PC-9 (cell line): ENCODE measurements around the gene TMEM109. TPM values are rescaled to one million over a fixed set of nuclear protein-coding genes. Genes with fewer than 3 reads are reported as not detected.

Experiments used
- BruUV-seq: library from RNA; stranded (reverse); fragments of 400-500 nt; replicated peaks from 2 replicates; lab custom pipeline; 2021; lab: Mats Ljungman, UMichigan
- CTCF ChIA-PET: fragments of 300-600 bp; sonication (Branson Sonifier 250); formaldehyde crosslinking; loops from one replicate; lab custom pipeline; 2022; ENCODE audit warnings: antibody characterized with exemption; lab: Charles Lee
- POLR2A ChIA-PET: fragments of 300-600 bp; sonication (Branson Sonifier 250); formaldehyde crosslinking; loops from one replicate; lab custom pipeline; 2022; ENCODE audit warnings: antibody characterized with exemption; ENCODE audit not compliant: unreplicated experiment; lab: Charles Lee
- DNase-seq, 2 experiments: peaks; one replicate each; pipeline versions ENCODE4 v3.0.0 to v3.0.0-alpha.2; 2015 to 2022; ENCODE audit warnings: mixed read lengths in 1 of 2
- H2AFZ ChIP-seq: fragments of 200-600 bp; sonication (generic); 2 replicates; pipeline ENCODE4 v1.8.1; 2017; ENCODE audit warnings: antibody characterized with exemption
- H3F3A ChIP-seq: fragments of 200-600 bp; sonication (generic); 2 replicates; pipeline ENCODE4 v1.8.1; 2017; ENCODE audit warnings: antibody characterized with exemption, mild to moderate bottlenecking, low read depth; ENCODE audit not compliant: insufficient read depth
- H3K27ac ChIP-seq: fragments of 200-600 bp; sonication (generic); 2 replicates; pipeline ENCODE4 v1.6.1; 2016; ENCODE audit warnings: mixed run types
- H3K27me3 ChIP-seq: fragments of 200-600 bp; sonication (generic); 2 replicates; pipeline ENCODE4 v1.6.1; 2016; ENCODE audit warnings: low read depth, mixed run types; ENCODE audit not compliant: insufficient read depth
- H3K36me3 ChIP-seq: fragments of 200-600 bp; sonication (generic); 2 replicates; pipeline ENCODE4 v1.6.1; 2016; ENCODE audit warnings: low read depth, mixed run types
- H3K4me1 ChIP-seq: fragments of 200-600 bp; sonication (generic); replicated peaks from 2 replicates; pipeline ENCODE4 v1.6.1; 2016; ENCODE audit warnings: mixed run types; ENCODE audit not compliant: insufficient read depth
- H3K4me2 ChIP-seq: fragments of 200-600 bp; sonication (generic); 2 replicates; pipeline ENCODE4 v1.6.1; 2017; ENCODE audit warnings: mixed run types
- H3K4me3 ChIP-seq: fragments of 200-600 bp; sonication (generic); 2 replicates; pipeline ENCODE4 v1.6.1; 2016; ENCODE audit warnings: mixed run types
- H3K79me2 ChIP-seq: fragments of 200-600 bp; sonication (generic); 2 replicates; pipeline ENCODE4 v1.6.1; 2017; ENCODE audit warnings: low read depth, mixed run types
- H3K9me2 ChIP-seq: fragments of 200-600 bp; sonication (generic); 2 replicates; pipeline ENCODE4 v1.8.1; 2017; ENCODE audit warnings: mild to moderate bottlenecking; ENCODE audit not compliant: insufficient read depth
- H3K9me3 ChIP-seq: fragments of 200-600 bp; sonication (generic); 2 replicates; pipeline ENCODE4 v1.8.1; 2016; ENCODE audit warnings: low read depth; ENCODE audit not compliant: insufficient read depth
- H4K20me1 ChIP-seq: fragments of 200-600 bp; sonication (generic); 2 replicates; pipeline ENCODE4 v1.8.1; 2017; ENCODE audit not compliant: insufficient read depth
- EZH2 ChIP-seq: fragments of 200-600 bp; sonication (generic); IDR thresholded peaks from 2 replicates; pipeline ENCODE4 v1.8.0; 2017; ENCODE audit warnings: antibody characterized with exemption, low read depth
- intact Hi-C: fragments of 100-400 bp; cut with micrococcal nuclease; formaldehyde crosslinking; loops from one replicate; pipeline ENCODE4 v1.10.0; 2022; ENCODE audit not compliant: unreplicated experiment
- total RNA-seq: library from RNA; stranded (reverse); gene quantifications from 2 replicates; pipeline ENCODE4 v1.2.3, GENCODE V29; 2021
- TF ChIP-seq, protein P1 (sequence below): fragments of 200-600 bp; sonication (generic); conservative IDR thresholded peaks from 2 replicates; pipeline ENCODE4 v1.6.1; 2017; ENCODE audit warnings: mixed run types, antibody characterized with exemption, mild to moderate bottlenecking, moderate library complexity

Gene TMEM109
- total RNA-seq, 1 experiment from 2014 or later = 105 TPM

DNA sequence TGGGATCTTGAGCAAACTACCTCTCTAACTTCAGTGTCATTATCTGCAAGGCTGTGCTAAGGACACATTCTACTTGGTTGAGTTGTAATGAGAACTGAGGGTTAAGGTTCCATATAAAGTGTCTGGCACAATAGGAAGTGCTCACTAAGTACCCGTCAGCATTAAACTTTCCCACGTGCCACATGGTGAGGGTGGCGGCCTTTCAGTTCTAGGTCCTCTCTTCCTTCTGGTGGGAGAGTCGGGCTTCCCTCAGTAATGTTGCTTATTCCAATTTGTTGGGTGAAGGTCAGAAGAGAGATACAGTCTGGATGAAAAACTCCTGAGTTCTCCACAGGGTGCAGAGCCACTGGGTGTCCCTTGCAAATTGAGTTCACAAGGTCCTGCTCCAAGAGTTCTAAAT lies 52.9 kb downstream of the TMEM109 start:
- H3K9me2 ChIP-seq = no peaks in the 10 kb centered on the region
- BruUV-seq = no TSS peak
- TF ChIP-seq, protein P1, sequence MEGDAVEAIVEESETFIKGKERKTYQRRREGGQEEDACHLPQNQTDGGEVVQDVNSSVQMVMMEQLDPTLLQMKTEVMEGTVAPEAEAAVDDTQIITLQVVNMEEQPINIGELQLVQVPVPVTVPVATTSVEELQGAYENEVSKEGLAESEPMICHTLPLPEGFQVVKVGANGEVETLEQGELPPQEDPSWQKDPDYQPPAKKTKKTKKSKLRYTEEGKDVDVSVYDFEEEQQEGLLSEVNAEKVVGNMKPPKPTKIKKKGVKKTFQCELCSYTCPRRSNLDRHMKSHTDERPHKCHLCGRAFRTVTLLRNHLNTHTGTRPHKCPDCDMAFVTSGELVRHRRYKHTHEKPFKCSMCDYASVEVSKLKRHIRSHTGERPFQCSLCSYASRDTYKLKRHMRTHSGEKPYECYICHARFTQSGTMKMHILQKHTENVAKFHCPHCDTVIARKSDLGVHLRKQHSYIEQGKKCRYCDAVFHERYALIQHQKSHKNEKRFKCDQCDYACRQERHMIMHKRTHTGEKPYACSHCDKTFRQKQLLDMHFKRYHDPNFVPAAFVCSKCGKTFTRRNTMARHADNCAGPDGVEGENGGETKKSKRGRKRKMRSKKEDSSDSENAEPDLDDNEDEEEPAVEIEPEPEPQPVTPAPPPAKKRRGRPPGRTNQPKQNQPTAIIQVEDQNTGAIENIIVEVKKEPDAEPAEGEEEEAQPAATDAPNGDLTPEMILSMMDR = no peak
- TF ChIP-seq EZH2 = no peak
- H3K4me3 ChIP-seq = no peak overlapping the region
- no peaks in the 10 kb centered on the region for H3K36me3 ChIP-seq
- H3K9me3 ChIP-seq = no peaks in the 10 kb centered on the region; the same call in none of the 2 replicates
- no peaks in the 10 kb centered on the region for H3F3A ChIP-seq
- intact Hi-C loops = no loop called here
- POLR2A ChIA-PET = no interaction called here
- CTCF ChIA-PET = interaction anchor here (0.7 kb wide), 1 partner anchor 162 kb away, joined by 6 read pairs; no protein-coding TSS in a partner anchor
- DNase-seq = no peak
- H3K79me2 ChIP-seq = no peaks in the 10 kb centered on the region
- H3K27ac ChIP-seq = no peak overlapping the region
- no peaks in the 10 kb centered on the region for H3K4me1 ChIP-seq
- no peak overlapping the region for H2AFZ ChIP-seq
- no peaks in the 10 kb centered on the region for H4K20me1 ChIP-seq
- no peak overlapping the region for H3K4me2 ChIP-seq
- H3K27me3 ChIP-seq = no peaks in the 10 kb centered on the region; the same call in 1 of the 2 replicates

DNA sequence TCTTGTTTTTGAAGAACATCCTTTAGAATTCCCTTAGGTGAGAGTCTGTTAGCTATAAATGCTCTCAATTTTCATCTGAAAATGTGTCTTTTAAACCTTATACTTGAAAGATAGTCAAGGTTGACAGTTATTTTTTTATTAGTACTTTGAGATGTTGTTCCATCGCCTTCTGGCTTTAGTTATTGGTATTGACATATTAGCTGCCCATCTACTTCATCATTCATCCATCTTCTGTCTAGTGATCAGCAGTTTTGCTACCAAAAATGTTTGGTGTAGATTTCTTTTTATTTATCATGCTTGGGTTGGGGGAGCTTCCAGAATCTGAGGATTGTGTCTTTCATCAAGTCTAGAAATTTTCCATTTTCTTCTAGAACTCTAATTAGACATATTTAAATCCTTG lies 54.3 kb downstream of the TMEM109 start:
- intact Hi-C loops = no loop called here
- Histone ChIP-seq H3K9me2 (no peaks in the 10 kb centered on the region), H3K79me2 (no peaks in the 10 kb centered on the region), H3F3A (no peaks in the 10 kb centered on the region), H3K4me2 (no peak overlapping the region), H3K9me3 (no peaks in the 10 kb centered on the region; the same call in none of the 2 replicates), H2AFZ (no peak overlapping the region), H3K4me3 (no peak overlapping the region), H4K20me1 (no peaks in the 10 kb centered on the region), H3K27me3 (peaks cover 9% of the 10 kb centered on the region), H3K36me3 (no peaks in the 10 kb centered on the region), H3K27ac (no peak overlapping the region), H3K4me1 (no peaks in the 10 kb centered on the region)
- CTCF ChIA-PET = no interaction called here
- POLR2A ChIA-PET = no interaction called here
- no peak for DNase-seq
- no TSS peak for BruUV-seq
- TF ChIP-seq EZH2 = no peak
- TF ChIP-seq, protein P1 = no peak

DNA sequence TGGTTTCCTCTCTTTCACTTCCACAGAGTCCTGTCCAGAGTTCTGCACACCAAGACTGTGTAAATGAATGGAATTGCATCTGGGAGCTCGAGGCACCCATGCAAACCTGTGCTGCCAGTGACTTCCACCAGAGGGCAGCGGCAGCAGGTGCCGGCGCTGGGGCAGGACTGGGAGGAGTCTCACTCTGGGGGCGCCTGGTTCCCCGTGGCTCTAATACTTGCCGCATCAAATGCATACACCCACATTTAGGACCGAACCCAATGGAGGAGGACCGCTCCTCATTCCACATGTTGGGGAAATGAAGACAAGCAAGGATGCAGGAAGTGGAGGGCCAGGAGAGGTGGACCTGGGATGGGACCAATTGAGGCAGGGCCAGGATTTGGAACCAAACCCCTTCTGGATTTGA lies 56.4 kb downstream of the TMEM109 start:
- no peak for TF ChIP-seq EZH2
- TF ChIP-seq, protein P1 = peak; percentile 94
- BruUV-seq = no TSS peak
- DNase-seq = peak in 1 of 2 experiments; percentile 69

More for the DNA sequence above, 56.4 kb downstream of the TMEM109 start:
- Histone ChIP-seq H4K20me1 (no peaks in the 10 kb centered on the region), H3K4me2 (no peak overlapping the region), H3F3A (no peaks in the 10 kb centered on the region), H3K36me3 (no peaks in the 10 kb centered on the region), H3K9me3 (no peaks in the 10 kb centered on the region; the same call in none of the 2 replicates), H3K27me3 (peaks cover 14% of the 10 kb centered on the region), H2AFZ (no peak overlapping the region), H3K9me2 (no peaks in the 10 kb centered on the region), H3K79me2 (no peaks in the 10 kb centered on the region), H3K4me3 (no peak overlapping the region), H3K4me1 (no peaks in the 10 kb centered on the region), H3K27ac (no peak overlapping the region)
- ChIA-PET CTCF (no interaction called here), POLR2A (no interaction called here)
- intact Hi-C loops = loop anchor here (1.0 to 2.0 kb wide), 4 partner anchors 46 to 217 kb away; partner anchors contain the start of gene TMEM132A
